H1 (cell line): ENCODE measurements around the gene PTDSS2. TPM values are rescaled to one million over a fixed set of nuclear protein-coding genes. Genes with fewer than 3 reads are reported as not detected.
"Not testable (repeated sequence)": the region's sequence is repeated elsewhere in the genome, so short reads cannot be mapped to it uniquely, and the experiment has no call there.

ENCODE experiments used
- CTCF ChIA-PET: fragments of 300-600 bp; sonication (Branson Sonifier 250); formaldehyde crosslinking; loops from one replicate; lab custom pipeline; 2021; ENCODE audit not compliant: partially characterized antibody; lab: Charles Lee
- POLR2A ChIA-PET: fragments of 300-600 bp; sonication (Branson Sonifier 250); formaldehyde crosslinking; loops from one replicate; lab custom pipeline; 2021; ENCODE audit warnings: inconsistent platforms; ENCODE audit not compliant: partially characterized antibody; lab: Charles Lee
- DNase-seq, 2 experiments: peaks; one replicate each; pipeline versions ENCODE4 v3.0.0 to v3.0.0-alpha.2; 2010 to 2022; ENCODE audit warnings: low spot score in 2 of 2, low read depth in 1 of 2, mixed read lengths in 1 of 2
- FAIRE-seq: peaks from 2 replicates; lab custom pipeline; 2011; peaks lifted over from hg19 to GRCh38; lab: Jason Lieb, UNC
- H2AFZ ChIP-seq: 2 replicates; pipeline ENCODE4 v1.8.1; 2012; ENCODE audit warnings: low read length, inconsistent platforms
- H2AK5ac ChIP-seq: 2 replicates; pipeline ENCODE4 v1.6.1; 2013; ENCODE audit warnings: low read depth, low read length
- H2BK120ac ChIP-seq: replicated peaks from 2 replicates; pipeline ENCODE3; 2013; ENCODE audit warnings: low read depth, low read length, inconsistent platforms
- H2BK12ac ChIP-seq: 2 replicates; pipeline ENCODE4 v1.6.1; 2013; ENCODE audit warnings: low read depth, low read length
- H2BK15ac ChIP-seq: 2 replicates; pipeline ENCODE4 v1.6.1; 2013; ENCODE audit warnings: low read length
- H2BK20ac ChIP-seq: 2 replicates; pipeline ENCODE4 v1.6.1; 2013; ENCODE audit warnings: low read length
- H2BK5ac ChIP-seq: 2 replicates; pipeline ENCODE4 v1.6.1; 2013; ENCODE audit warnings: low read depth, low read length
- H3K14ac ChIP-seq: 2 replicates; pipeline ENCODE4 v1.6.1; 2013; ENCODE audit warnings: inconsistent platforms; ENCODE audit not compliant: insufficient read length
- H3K18ac ChIP-seq: 2 replicates; pipeline ENCODE4 v1.6.1; 2013; ENCODE audit warnings: low read length; ENCODE audit errors: extremely low read depth
- H3K23ac ChIP-seq: 2 replicates; pipeline ENCODE4 v1.6.1; 2013; ENCODE audit warnings: inconsistent platforms; ENCODE audit not compliant: insufficient read length
- H3K23me2 ChIP-seq: 2 replicates; pipeline ENCODE4 v1.6.1; 2013; ENCODE audit warnings: low read depth, low read length
- H3K27ac ChIP-seq: 2 replicates; pipeline ENCODE4 v1.6.1; 2011; ENCODE audit warnings: low read depth, low read length, inconsistent platforms
- H3K27me3 ChIP-seq, 4 experiments: replicated peaks in 1 of 4; 1 replicate in 1 of 4; 2 replicates in 3 of 4; pipeline versions ENCODE4 v1.6.1 to v1.8.1; 2011 to 2013; ENCODE audit warnings: low read length in 3 of 4, mild to moderate bottlenecking in 3 of 4, inconsistent platforms in 2 of 4, mixed read lengths in 2 of 4, moderate library complexity in 1 of 4; ENCODE audit not compliant: control insufficient read depth in 3 of 4, insufficient read depth in 3 of 4; ENCODE audit errors: extremely low read depth in 1 of 4
- H3K36me3 ChIP-seq, 4 experiments: 2 replicates each; pipeline versions ENCODE4 v1.6.1 to v1.8.1; 2011 to 2013; ENCODE audit warnings: mild to moderate bottlenecking in 4 of 4, low read length in 3 of 4, moderate library complexity in 2 of 4, control low read depth in 1 of 4, inconsistent platforms in 1 of 4; ENCODE audit not compliant: insufficient read depth in 4 of 4, control insufficient read depth in 2 of 4
- H3K4ac ChIP-seq: replicated peaks from 2 replicates; pipeline ENCODE3; 2013; ENCODE audit warnings: low read length, low read depth, mixed read lengths, inconsistent platforms; ENCODE audit not compliant: insufficient read length
- H3K4me1 ChIP-seq, 4 experiments: replicated peaks in 1 of 4; 1 replicate in 1 of 4; 2 replicates in 3 of 4; pipeline versions ENCODE4 v1.6.1 to v1.8.1; 2011 to 2013; ENCODE audit warnings: low read length in 3 of 4, inconsistent platforms in 2 of 4, mixed read lengths in 1 of 4; ENCODE audit not compliant: insufficient read depth in 4 of 4, control insufficient read depth in 3 of 4
- H3K4me2 ChIP-seq, 2 experiments: 2 replicates each; pipeline versions ENCODE4 v1.6.1 to v1.8.1; 2011 to 2013; ENCODE audit warnings: low read depth in 2 of 2, low read length in 2 of 2, control low read depth in 1 of 2, inconsistent platforms in 1 of 2, mild to moderate bottlenecking in 1 of 2; ENCODE audit not compliant: insufficient read depth in 1 of 2
- H3K4me3 ChIP-seq, 4 experiments: fragments of 200-600, 300-600 bp in 1 of 4; sonication (generic), shearing (Covaris generic), sonication (Bioruptor Twin) in 1 of 4; 2 replicates each; pipeline versions ENCODE4 v1.5.1 to v1.8.1; 2011 to 2016; ENCODE audit warnings: low read length in 4 of 4, low read depth in 3 of 4, control low read depth in 2 of 4, inconsistent platforms in 2 of 4, mild to moderate bottlenecking in 2 of 4, mixed read lengths in 1 of 4, moderate library complexity in 1 of 4; ENCODE audit not compliant: insufficient read depth in 2 of 4; ENCODE audit errors: extremely low read depth in 1 of 4
- H3K56ac ChIP-seq: replicated peaks from 2 replicates; pipeline ENCODE3; 2013; ENCODE audit warnings: low read depth, mild to moderate bottlenecking, mixed read lengths, low read length, inconsistent platforms; ENCODE audit not compliant: insufficient read length
- H3K79me1 ChIP-seq: 2 replicates; pipeline ENCODE4 v1.6.1; 2013; ENCODE audit warnings: low read depth, low read length, control low read depth
- H3K79me2 ChIP-seq, 2 experiments: 2 replicates each; pipeline versions ENCODE4 v1.6.1 to v1.8.1; 2012 to 2013; ENCODE audit warnings: low read length in 2 of 2, mild to moderate bottlenecking in 2 of 2, inconsistent platforms in 1 of 2; ENCODE audit not compliant: insufficient read depth in 2 of 2, control insufficient read depth in 1 of 2
- H3K9ac ChIP-seq, 4 experiments: replicated peaks in 1 of 4; 1 replicate in 1 of 4; 2 replicates in 3 of 4; pipeline versions ENCODE4 v1.6.1 to v1.8.1; 2011 to 2013; ENCODE audit warnings: low read depth in 3 of 4, low read length in 3 of 4, control low read depth in 2 of 4, mild to moderate bottlenecking in 2 of 4, moderate library complexity in 2 of 4, inconsistent platforms in 1 of 4; ENCODE audit errors: extremely low read depth in 1 of 4
- H3K9me3 ChIP-seq, 2 experiments: 2 replicates each; pipeline versions ENCODE4 v1.6.1 to v1.8.1; 2012 to 2013; ENCODE audit warnings: mild to moderate bottlenecking in 2 of 2, moderate library complexity in 2 of 2, control low read depth in 1 of 2, inconsistent platforms in 1 of 2, low read depth in 1 of 2, low read length in 1 of 2, mixed read lengths in 1 of 2; ENCODE audit not compliant: insufficient read depth in 2 of 2
- H4K20me1 ChIP-seq, 2 experiments: replicated peaks in 1 of 2; 2 replicates each; pipeline versions ENCODE3 to v1.8.1; 2011 to 2013; ENCODE audit warnings: inconsistent platforms in 2 of 2, low read length in 2 of 2, mild to moderate bottlenecking in 1 of 2; ENCODE audit not compliant: insufficient read depth in 2 of 2, control insufficient read depth in 1 of 2
- H4K5ac ChIP-seq: 2 replicates; pipeline ENCODE4 v1.6.1; 2013; ENCODE audit warnings: low read length, low read depth, mixed read lengths, inconsistent platforms; ENCODE audit not compliant: insufficient read length
- H4K8ac ChIP-seq: 2 replicates; pipeline ENCODE4 v1.8.0; 2013; ENCODE audit warnings: mild to moderate bottlenecking, moderate library complexity, low read length, inconsistent platforms; ENCODE audit not compliant: insufficient read depth; ENCODE audit errors: extremely low read depth
- H4K91ac ChIP-seq: replicated peaks from 2 replicates; pipeline ENCODE3; 2013; ENCODE audit warnings: low read length, mixed read lengths, inconsistent platforms; ENCODE audit not compliant: insufficient read length
- WGBS, 2 experiments: shearing (Covaris generic) in 1 of 2; methylation state at CpG; one replicate each; pipeline versions ENCODE4 v1.1.6 to v1.1.7; 2013 to 2015; ENCODE audit warnings: low lambda C conversion rate in 2 of 2, mixed read lengths in 2 of 2, inconsistent platforms in 1 of 2, low coverage in 1 of 2, missing lambda C conversion rate in 1 of 2; ENCODE audit not compliant: insufficient replicate concordance in 2 of 2, insufficient coverage in 1 of 2, insufficient read length in 1 of 2; ENCODE audit errors: extremely low coverage in 1 of 2, missing lambda C conversion rate in 1 of 2; 5-methylcytosine and 5-hydroxymethylcytosine counted together
- polyA plus RNA-seq, 7 experiments: library from polyadenylated mRNA; depleted of rRNA in 3 of 7; stranded (reverse) in 5 of 7; unstranded in 2 of 7; fragments of >200 nt in 5 of 7; fragments of 200-250 nt in 2 of 7; gene quantifications; 1 replicate in 5 of 7; 2 replicates in 1 of 7; 4 replicates in 1 of 7; pipeline versions ENCODE4 v1.2.1 to v1.2.3, GENCODE V29; 2011 to 2013; ENCODE audit warnings: missing spikeins in 2 of 7, mixed read lengths in 2 of 7
- total RNA-seq: library from RNA; stranded (reverse); fragmentation: NEBNext Ultra II Directional; extraction: Animal tissue kit (Norgen Biotek cat#: 25700); gene quantifications from 2 replicates; pipeline ENCODE4 v1.2.1, GENCODE V29; 2021

Gene PTDSS2
- total and polyA plus RNA-seq, 2 of the 8 experiments (the other 6 are each of a cell fraction or from before 2014, with no cell fraction given): 48.7 to 68.2 TPM

DNA sequence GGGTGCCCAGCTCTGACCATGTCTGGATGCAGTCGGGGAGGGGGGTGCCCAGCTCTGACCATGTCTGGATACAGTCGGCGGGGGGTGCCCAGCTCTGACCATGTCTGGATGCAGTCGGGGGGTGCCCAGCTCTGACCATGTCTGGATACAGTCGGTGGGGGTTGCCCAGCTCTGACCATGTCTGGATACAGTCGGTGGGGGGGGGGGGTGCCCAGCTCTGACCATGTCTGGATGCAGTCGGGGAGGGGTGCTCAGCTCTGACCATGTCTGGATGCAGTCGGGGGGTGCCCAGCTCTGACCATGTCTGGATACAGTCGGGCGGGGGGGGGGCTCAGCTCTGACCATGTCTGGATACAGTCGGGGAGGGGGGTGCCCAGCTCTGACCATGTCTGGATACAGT, 38.6 kb upstream of the PTDSS2 start:
- Histone ChIP-seq H3K4me1 (peaks cover 0 to 25% (median 17%) of the 10 kb centered on the region in 4 experiments; a peak in 6 of 7 replicates), H3K27me3 (peaks cover 0 to 12% (median 2%) of the 10 kb centered on the region in 4 experiments; a peak in 5 of 7 replicates), H4K20me1 (peaks cover 14 to 20% of the 10 kb centered on the region in 2 experiments), H3K79me2 (peaks cover 0 to 19% of the 10 kb centered on the region in 2 experiments; a peak in 1 of 4 replicates)
- H3K4ac ChIP-seq, H3K18ac ChIP-seq, H4K91ac ChIP-seq, H2BK20ac ChIP-seq, H4K5ac ChIP-seq, H4K8ac ChIP-seq, H3K27ac ChIP-seq, H2AK5ac ChIP-seq, H3K36me3 ChIP-seq, H3K9ac ChIP-seq, H3K23me2 ChIP-seq, H3K56ac ChIP-seq, H3K9me3 ChIP-seq, H3K79me1 ChIP-seq, H3K23ac ChIP-seq, FAIRE-seq, H2BK12ac ChIP-seq, H2BK5ac ChIP-seq, H2AFZ ChIP-seq, H2BK120ac ChIP-seq, H3K4me2 ChIP-seq, H3K4me3 ChIP-seq, H2BK15ac ChIP-seq, H3K14ac ChIP-seq: not testable (repeated sequence)
- WGBS, 2 experiments: 80% methylated on average over 2 of the region's 11 CpGs; no CpG with 5 or more reads in 1 of the 2 experiments
- ChIA-PET CTCF (interaction anchor here (0.8 to 2.4 kb wide), 2 partner anchors 43 to 107 kb away, joined by 3 to 7 read pairs; no protein-coding TSS in a partner anchor), POLR2A (interaction anchor here (0.7 to 1.7 kb wide), 4 partner anchors 12 to 82 kb away, joined by 4 to 5 read pairs (median 4); no protein-coding TSS in a partner anchor)
- DNase-seq: peak in 1 of 2 experiments; percentile 14
